ENCODE results near the gene RPS6KA4.

The RPS6KA4 gene

GRCh38 chr11:64369440-64370421 is 10.8 kb downstream of the RPS6KA4 start:
- DNase-seq, result no peak

DNA sequence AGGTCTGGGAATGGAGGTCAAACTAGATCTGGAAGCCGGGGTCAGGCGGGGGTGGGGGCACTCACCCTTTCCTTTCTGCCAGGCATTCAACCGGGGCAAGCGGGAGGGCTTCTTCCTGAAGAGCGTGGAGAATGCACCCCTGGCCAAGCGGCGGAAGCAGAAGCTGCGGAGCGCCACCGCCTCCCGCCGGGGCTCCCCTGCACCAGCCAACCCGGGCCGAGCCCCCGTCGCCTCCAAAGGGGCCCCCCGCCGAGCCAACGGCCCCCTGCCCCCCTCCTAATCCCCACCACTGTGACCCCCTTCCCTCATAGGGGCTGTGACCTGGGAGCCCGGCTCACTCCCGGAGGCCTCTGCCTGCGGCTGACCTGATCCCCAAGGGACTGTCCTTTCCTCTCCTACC is 12.2 kb downstream of the RPS6KA4 start:
- DNase-seq, result no peak

DNA sequence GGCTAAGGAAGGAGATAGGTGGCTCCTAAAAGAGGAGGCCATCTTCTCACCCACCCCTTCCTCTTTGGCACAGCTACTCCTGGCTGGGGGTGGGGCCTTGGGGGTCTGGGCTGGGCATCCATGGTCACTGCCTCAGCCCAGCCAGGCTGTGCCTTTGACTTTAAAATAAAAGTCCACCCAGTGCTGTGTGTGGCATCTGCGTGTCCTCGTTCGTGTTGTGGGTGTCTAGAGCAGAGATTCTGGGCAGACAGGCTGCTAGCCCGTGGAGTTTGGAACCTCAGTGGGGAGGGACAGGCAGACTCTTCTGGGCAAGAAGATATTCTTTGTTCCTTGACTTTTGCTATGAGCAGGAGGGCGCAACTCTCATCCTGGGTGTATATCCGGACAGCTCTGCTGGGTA is 13.1 kb downstream of the RPS6KA4 start:
- DNase-seq, result no peak

GRCh38 chr11:64372802-64373597 is 14.0 kb downstream of the RPS6KA4 start:
- no peak for DNase-seq

GRCh38 chr11:64373598-64373974 is 14.6 kb downstream of the RPS6KA4 start:
- DNase-seq, result no peak

DNA sequence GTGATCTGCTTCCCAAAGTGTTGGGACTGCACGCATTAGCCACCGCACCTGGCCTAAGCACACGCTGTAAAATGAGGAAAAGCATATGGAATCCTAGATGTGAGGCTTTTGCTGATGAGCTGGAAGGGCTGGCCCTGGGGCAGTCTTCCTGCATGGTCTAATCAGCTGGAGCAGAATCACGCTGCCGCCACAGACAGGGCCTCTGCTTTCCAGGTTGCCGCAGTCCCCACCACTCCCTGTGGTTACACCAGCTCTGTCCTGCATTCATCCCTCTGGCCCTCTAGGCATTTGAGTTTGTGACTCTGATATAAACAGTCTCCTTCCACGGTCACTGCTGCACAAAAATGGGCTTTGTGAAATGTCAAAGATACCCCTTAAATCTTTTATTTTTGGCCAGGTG is 17.1 kb downstream of the RPS6KA4 start:
- DNase-seq, result no peak

- DNase-seq, result no peak
Observed at GRCh38 chr11:64378335-64378880, 19.4 kb downstream of the RPS6KA4 start.

DNA sequence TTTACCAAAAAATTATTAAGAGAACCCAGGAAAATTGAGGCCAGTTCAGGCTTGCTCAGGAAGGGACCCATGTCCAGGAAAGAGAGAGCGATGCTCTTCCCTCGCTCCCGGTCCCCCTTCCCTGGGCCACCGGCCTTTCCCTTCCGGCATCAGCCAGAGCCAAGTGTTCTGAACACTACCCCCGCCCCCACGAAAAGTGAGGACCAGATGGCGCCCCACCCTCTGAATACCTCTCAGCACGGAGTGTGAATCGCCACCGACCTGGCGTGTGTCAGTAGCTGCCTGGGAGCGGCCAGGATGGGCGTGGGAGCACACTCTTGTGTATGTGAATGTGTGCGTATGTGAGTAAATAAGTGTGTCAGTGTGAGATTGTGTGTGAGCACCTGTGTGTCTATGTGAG is 20.2 kb downstream of the RPS6KA4 start:
- DNase-seq, result no peak

- no peak for DNase-seq
Observed at GRCh38 chr11:64379817-64380709, 21.1 kb downstream of the RPS6KA4 start.

- DNase-seq, result no peak
Observed at GRCh38 chr11:64381350-64381749, 22.4 kb downstream of the RPS6KA4 start.

GRCh38 chr11:64382047-64382446 is 23.1 kb downstream of the RPS6KA4 start:
- no peak for DNase-seq

- no peak for DNase-seq
Observed at GRCh38 chr11:64382586-64382985, 23.6 kb downstream of the RPS6KA4 start.

DNA sequence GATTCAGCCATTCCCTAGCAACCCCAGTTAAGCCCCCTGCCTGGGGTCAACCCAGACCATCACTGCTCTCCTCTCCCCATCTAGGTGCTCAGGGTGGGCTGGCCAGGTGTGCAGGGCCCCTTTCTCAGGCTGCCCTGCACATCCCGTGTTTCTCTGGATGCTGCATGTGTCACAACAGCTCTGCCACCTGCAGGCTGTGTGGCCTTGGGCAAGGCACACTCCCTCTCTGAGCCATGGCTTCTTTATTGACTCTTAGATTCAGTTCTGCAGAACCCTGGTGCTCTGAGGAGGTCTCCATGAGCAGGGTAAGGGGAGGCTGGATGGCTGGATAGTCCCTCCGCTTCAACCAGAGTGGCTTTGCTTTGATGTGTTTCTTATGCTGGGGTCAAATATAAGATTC is 24.6 kb downstream of the RPS6KA4 start:
- DNase-seq, result no peak

GRCh38 chr11:64384028-64384737 is 25.2 kb downstream of the RPS6KA4 start:
- no peak for DNase-seq

GRCh38 chr11:64384981-64385944 is 26.3 kb downstream of the RPS6KA4 start:
- DNase-seq, result no peak

DNA sequence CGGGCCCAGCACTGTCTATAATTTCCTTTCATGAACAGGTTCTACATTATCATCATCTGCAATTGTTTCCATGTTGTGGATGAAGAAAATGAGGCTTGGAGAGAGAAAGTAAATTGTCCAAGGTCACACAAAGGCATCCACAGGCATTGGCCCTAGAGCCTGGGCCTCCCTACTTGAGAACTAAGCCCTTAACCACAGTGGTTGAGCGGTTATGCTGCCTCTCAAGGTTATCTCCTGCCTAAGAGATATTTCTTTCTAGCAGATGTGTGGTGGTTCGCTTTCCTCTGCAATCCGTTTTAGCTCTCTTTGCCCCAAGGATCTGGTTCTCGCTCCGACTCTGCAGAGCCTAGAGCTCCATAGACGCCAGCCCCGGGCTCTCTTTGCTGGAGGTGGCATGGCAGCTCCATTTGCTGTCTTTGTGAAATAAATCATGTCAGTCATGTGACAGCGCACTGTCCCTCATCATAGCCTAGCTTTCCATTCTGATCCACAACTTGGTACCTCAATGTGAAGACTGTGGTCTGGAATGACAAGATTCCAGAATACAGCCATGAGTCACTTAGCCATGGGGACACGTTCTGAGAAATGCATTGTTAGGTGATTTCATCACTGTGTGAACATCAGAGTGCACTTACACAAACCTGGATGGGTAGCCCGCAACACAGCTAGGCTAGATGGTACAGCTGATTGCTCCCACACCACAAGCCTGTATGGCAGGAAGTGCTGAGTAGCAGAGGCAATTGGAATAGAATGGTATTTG is 27.2 kb downstream of the RPS6KA4 start:
- DNase-seq, result no peak

DNA sequence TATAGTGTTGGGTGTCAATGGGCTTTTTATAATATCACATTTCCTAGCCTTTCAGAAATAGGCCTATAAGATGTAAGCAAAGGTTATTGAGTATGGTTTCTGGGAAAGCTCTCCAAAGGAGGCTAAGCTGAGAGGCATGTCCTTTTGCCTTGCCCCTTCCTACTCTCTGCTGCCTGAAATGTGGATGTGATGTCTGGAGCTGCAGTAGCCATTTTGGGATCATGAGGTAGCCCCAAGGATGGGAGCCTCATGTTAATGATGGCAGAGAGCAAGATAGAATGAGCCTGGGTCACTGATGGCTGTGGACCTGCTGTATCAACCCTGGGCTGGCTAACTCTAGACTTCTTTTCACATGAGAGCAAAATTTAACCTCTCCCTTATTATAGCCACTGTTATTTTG is 29.0 kb downstream of the RPS6KA4 start:
- DNase-seq, result no peak

- no peak for DNase-seq
Observed at GRCh38 chr11:64388894-64389293, 29.9 kb downstream of the RPS6KA4 start.

DNA sequence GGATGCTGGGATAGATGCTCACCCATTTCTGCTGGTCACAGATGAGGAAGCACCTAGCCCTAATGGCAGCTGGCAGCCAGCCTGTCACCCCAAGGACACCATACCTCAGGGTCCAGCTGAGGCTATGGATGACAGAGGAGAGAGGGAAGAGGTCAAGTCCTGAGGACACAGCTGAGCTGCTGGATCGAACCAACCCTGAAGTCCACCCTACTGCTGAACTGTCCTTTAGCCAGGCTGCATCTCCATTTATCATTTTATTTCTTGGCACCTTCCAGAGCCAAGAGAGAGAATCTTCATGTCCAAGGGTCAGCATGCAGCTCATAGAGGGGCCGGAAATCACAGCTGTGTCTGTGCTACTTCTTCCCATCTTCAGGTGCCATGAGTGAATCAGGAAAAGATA is 30.9 kb downstream of the RPS6KA4 start:
- no peak for DNase-seq

GRCh38 chr11:64390558-64390957 is 31.6 kb downstream of the RPS6KA4 start:
- no peak for DNase-seq
